Progenitor cell of endocrine pancreas (in vitro differentiated cells): ENCODE results near the gene SLC35G2. TPM values are rescaled to one million over a fixed set of nuclear protein-coding genes. Genes with fewer than 3 reads are reported as not detected.

Experiments used
- DNase-seq: peaks from one replicate; pipeline ENCODE4 v3.0.0; 2021; ENCODE audit warnings: low spot score; ENCODE audit not compliant: unreplicated experiment
- H3K27ac Mint-ChIP-seq: 2 replicates; pipeline ENCODE4 v1.8.0; 2021; ENCODE audit warnings: mild to moderate bottlenecking, moderate library complexity, mixed read lengths
- H3K27me3 Mint-ChIP-seq: 2 replicates; pipeline ENCODE4 v1.8.0; 2021; ENCODE audit warnings: mixed read lengths
- H3K36me3 Mint-ChIP-seq: 2 replicates; pipeline ENCODE4 v1.8.0; 2022; ENCODE audit warnings: mixed read lengths; ENCODE audit not compliant: insufficient read depth
- H3K4me1 Mint-ChIP-seq: 2 replicates; pipeline ENCODE4 v1.8.0; 2021; ENCODE audit warnings: low read depth, mixed read lengths
- H3K4me3 Mint-ChIP-seq: 2 replicates; pipeline ENCODE4 v1.8.0; 2021; ENCODE audit warnings: low read depth, mild to moderate bottlenecking, moderate library complexity, mixed read lengths
- H3K9me3 Mint-ChIP-seq: 2 replicates; pipeline ENCODE4 v1.8.0; 2021; ENCODE audit warnings: low read depth, mixed read lengths
- CTCF ChIP-seq: fragments of 200-600 bp; sonication (generic); IDR thresholded peaks from one replicate; pipeline ENCODE4 v1.5.0; 2021; ENCODE audit warnings: antibody characterized with exemption, mild to moderate bottlenecking; ENCODE audit not compliant: unreplicated experiment
- total RNA-seq: library from RNA; stranded (reverse); gene quantifications from 2 replicates; pipeline ENCODE4 v1.2.1, GENCODE V29; 2021

SLC35G2 gene
- total RNA-seq, 1 donor from 2014 or later, result 2.3 TPM

DNA sequence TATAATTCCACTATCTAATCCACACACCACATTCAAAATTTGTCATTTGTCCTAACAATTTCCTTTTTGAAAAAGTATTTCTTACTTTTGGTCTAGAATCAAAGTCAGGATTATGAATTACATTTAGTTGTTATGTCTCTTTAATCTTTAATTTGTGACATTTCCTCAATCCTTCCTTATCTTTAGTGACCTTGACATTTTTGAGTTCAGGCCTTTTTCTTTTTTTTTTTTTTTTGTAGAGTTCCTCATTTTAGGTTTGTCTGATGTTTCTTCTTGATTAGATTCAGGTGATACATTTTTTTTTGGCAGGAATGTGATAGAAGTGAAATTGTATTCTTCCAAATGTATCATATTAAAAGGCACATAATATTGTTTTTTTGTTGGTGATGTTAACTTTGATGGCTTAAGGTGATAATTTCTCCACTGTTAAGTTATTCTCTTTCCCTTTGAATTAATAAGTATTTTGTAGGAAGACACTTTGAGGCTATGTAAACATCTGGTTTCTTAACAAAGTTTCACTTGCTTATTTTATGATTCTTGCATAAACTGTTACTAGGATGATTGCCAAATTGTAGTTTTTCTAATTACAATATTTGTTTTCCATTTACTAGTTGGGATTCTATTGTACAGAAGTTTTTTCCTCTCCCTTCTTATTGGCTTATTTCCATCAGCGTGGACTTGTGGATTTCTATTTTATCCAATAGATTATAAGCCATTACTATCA, 16.3 kb downstream of the SLC35G2 start:
- no peaks in the 10 kb centered on the region for H3K27me3 Mint-ChIP-seq
- H3K36me3 Mint-ChIP-seq, result peaks cover 4% of the 10 kb centered on the region
- no peaks in the 10 kb centered on the region for H3K9me3 Mint-ChIP-seq
- H3K4me3 Mint-ChIP-seq, result no peak overlapping the region
- no peaks in the 10 kb centered on the region for H3K4me1 Mint-ChIP-seq
- no peak for DNase-seq
- TF ChIP-seq CTCF, result no peak
- no peak overlapping the region for H3K27ac Mint-ChIP-seq

GRCh38 chr3:136835813-136836510, 17.0 kb downstream of the SLC35G2 start:
- Mint-ChIP-seq H3K27ac (no peak overlapping the region), H3K36me3 (peaks cover 4% of the 10 kb centered on the region), H3K27me3 (no peaks in the 10 kb centered on the region), H3K4me3 (no peak overlapping the region), H3K4me1 (no peaks in the 10 kb centered on the region), H3K9me3 (no peaks in the 10 kb centered on the region)
- no peak for DNase-seq
- no peak for TF ChIP-seq CTCF

GRCh38 chr3:136836511-136837156, 17.7 kb downstream of the SLC35G2 start:
- Mint-ChIP-seq H3K27ac (no peak overlapping the region), H3K4me3 (no peak overlapping the region), H3K27me3 (no peaks in the 10 kb centered on the region), H3K36me3 (peaks cover 4% of the 10 kb centered on the region), H3K4me1 (no peaks in the 10 kb centered on the region), H3K9me3 (no peaks in the 10 kb centered on the region)
- TF ChIP-seq CTCF, result no peak
- no peak for DNase-seq

- no peak for DNase-seq
- no peaks in the 10 kb centered on the region for H3K9me3 Mint-ChIP-seq
- H3K4me3 Mint-ChIP-seq, result no peak overlapping the region
- no peak for TF ChIP-seq CTCF
- no peak overlapping the region for H3K27ac Mint-ChIP-seq
- H3K4me1 Mint-ChIP-seq, result no peaks in the 10 kb centered on the region
- H3K36me3 Mint-ChIP-seq, result peaks cover 13% of the 10 kb centered on the region
- H3K27me3 Mint-ChIP-seq, result no peaks in the 10 kb centered on the region
Measured at GRCh38 chr3:136838641-136839555, 20.0 kb downstream of the SLC35G2 start.

DNA sequence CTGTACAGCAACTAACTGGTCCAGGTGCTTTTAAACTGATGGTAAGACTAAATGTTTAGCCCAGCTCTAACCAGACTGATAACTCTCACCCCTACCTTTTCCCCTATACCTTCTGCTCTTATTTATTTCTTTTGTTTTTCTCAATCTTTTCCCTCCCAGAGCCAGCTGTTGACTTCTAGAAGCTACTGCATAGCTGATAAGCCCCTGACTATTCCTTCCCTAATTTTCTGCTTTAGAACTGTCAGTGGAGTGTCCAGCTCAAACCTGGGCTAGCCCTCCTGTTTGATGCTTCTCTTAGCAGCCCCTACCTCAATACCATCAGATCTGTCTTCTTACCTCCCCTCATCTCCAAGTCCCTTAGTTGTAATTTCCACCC, 20.6 kb downstream of the SLC35G2 start:
- Mint-ChIP-seq H3K4me3 (no peak overlapping the region), H3K27me3 (no peaks in the 10 kb centered on the region), H3K27ac (no peak overlapping the region), H3K36me3 (peaks cover 14% of the 10 kb centered on the region), H3K4me1 (no peaks in the 10 kb centered on the region), H3K9me3 (no peaks in the 10 kb centered on the region)
- TF ChIP-seq CTCF, result no peak
- no peak for DNase-seq
